CD4-positive, alpha-beta memory T cell (primary cell): ENCODE measurements around the gene F11R. TPM values are rescaled to one million over a fixed set of nuclear protein-coding genes. Genes with fewer than 3 reads are reported as not detected.
A peak's percentile ranks its signal among the peaks of the same experiment; 100 is the strongest.

Source experiments
- CTCF ChIA-PET: fragments of 350-600 bp; sonication (Branson Sonifier 250); formaldehyde crosslinking; loops from one replicate; lab custom pipeline; 2021; ENCODE audit warnings: inconsistent platforms; ENCODE audit not compliant: partially characterized antibody; lab: Charles Lee
- POLR2A ChIA-PET: fragments of 350-600 bp; sonication (Branson Sonifier 250); formaldehyde crosslinking; loops from one replicate; lab custom pipeline; 2021; ENCODE audit not compliant: partially characterized antibody; lab: Charles Lee
- DNase-seq, 5 donors: peaks; one replicate each; pipeline versions ENCODE4 v3.0.0 to v3.0.0-alpha.2; 2020 to 2022; ENCODE audit warnings: mixed read lengths in 1 of 5
- H3K27ac ChIP-seq: one replicate; pipeline ENCODE4 v1.7.0; 2013; ENCODE audit warnings: low read depth, low read length
- H3K27me3 ChIP-seq: 2 replicates; pipeline ENCODE4 v1.7.0; 2013; ENCODE audit warnings: mild to moderate bottlenecking, low read length, moderate library complexity; ENCODE audit not compliant: insufficient read depth
- H3K36me3 ChIP-seq: 2 replicates; pipeline ENCODE4 v1.7.0; 2013; ENCODE audit warnings: mild to moderate bottlenecking, low read length, moderate library complexity; ENCODE audit not compliant: insufficient read depth
- H3K4me1 ChIP-seq: 2 replicates; pipeline ENCODE4 v1.7.0; 2013; ENCODE audit warnings: mild to moderate bottlenecking, low read length, moderate library complexity; ENCODE audit not compliant: insufficient read depth
- H3K4me3 ChIP-seq, 2 donors: one replicate each; pipeline ENCODE4 v1.7.0; 2013; ENCODE audit warnings: low read length in 2 of 2, mild to moderate bottlenecking in 1 of 2
- H3K9me3 ChIP-seq, 2 donors: one replicate each; pipeline ENCODE4 v1.7.0; 2013; ENCODE audit warnings: low read length in 2 of 2, control low read depth in 1 of 2; ENCODE audit not compliant: control insufficient read depth in 1 of 2
- H3K27ac Mint-ChIP-seq, 7 donors: one replicate each; pipeline ENCODE4 v1.8.0; 2020 to 2021; ENCODE audit warnings: mixed read lengths in 7 of 7, mild to moderate bottlenecking in 6 of 7, inconsistent platforms in 3 of 7, moderate library complexity in 3 of 7
- H3K27me3 Mint-ChIP-seq, 2 donors: one replicate each; pipeline ENCODE4 v1.8.0; 2020 to 2021; ENCODE audit warnings: mixed read lengths in 2 of 2
- H3K36me3 Mint-ChIP-seq, 2 donors: one replicate each; pipeline ENCODE4 v1.8.0; 2020 to 2021; ENCODE audit warnings: mixed read lengths in 2 of 2, inconsistent platforms in 1 of 2, mild to moderate bottlenecking in 1 of 2
- H3K4me1 Mint-ChIP-seq, 4 donors: one replicate each; pipeline ENCODE4 v1.8.0; 2020 to 2021; ENCODE audit warnings: mixed read lengths in 4 of 4, mild to moderate bottlenecking in 1 of 4
- H3K4me3 Mint-ChIP-seq, 8 donors: one replicate each; pipeline ENCODE4 v1.8.0; 2020 to 2021; ENCODE audit warnings: mixed read lengths in 8 of 8, mild to moderate bottlenecking in 7 of 8, moderate library complexity in 6 of 8, inconsistent platforms in 3 of 8
- H3K9me3 Mint-ChIP-seq, 8 donors: one replicate each; pipeline ENCODE4 v1.8.0; 2020 to 2021; ENCODE audit warnings: mixed read lengths in 8 of 8, mild to moderate bottlenecking in 5 of 8, inconsistent platforms in 3 of 8, moderate library complexity in 1 of 8
- intact Hi-C: fragments of 100-400 bp; cut with micrococcal nuclease; formaldehyde crosslinking; loops from one replicate; pipeline ENCODE4 v1.15.1; 2023
- polyA plus RNA-seq, 2 donors: library from polyadenylated mRNA; unstranded; fragments of 300-500 nt; fragmentation: Illumina TruSeq; gene quantifications; one replicate each; pipeline ENCODE4 v1.2.3, GENCODE V29; 2021
- total RNA-seq, 2 experiments: library from RNA; stranded (reverse); gene quantifications; one replicate each; pipeline ENCODE4 v1.2.3, GENCODE V29; 2021

The F11R gene
- total and polyA plus RNA-seq, 4 experiments from 2014 or later, result 15.9 to 33.2 (median 23.2) TPM

- H3K27ac Mint-ChIP-seq, result peak overlapping the region in 5 of 7 donors; percentile 68 to 97 (median 88)
- no peaks in the 10 kb centered on the region for H3K36me3 ChIP-seq
- CTCF ChIA-PET, result interaction anchor here (1.1 to 6.6 kb wide), 2 partner anchors 16 to 85 kb away, joined by 3 to 43 read pairs; no protein-coding TSS in a partner anchor
- no peak overlapping the region for H3K4me3 ChIP-seq
- H3K27me3 Mint-ChIP-seq, result no peaks in the 10 kb centered on the region
- intact Hi-C loops, result loop anchor here (2.0 kb wide), 1 partner anchor 56 kb away; the partner anchor contains the start of gene ARHGAP30
- H3K36me3 Mint-ChIP-seq, result no peaks in the 10 kb centered on the region
- peaks cover 20 to 44% (median 33%) of the 10 kb centered on the region in 4 donors for H3K4me1 Mint-ChIP-seq
- POLR2A ChIA-PET, result interaction anchor here (1.4 to 5.7 kb wide), 8 partner anchors 9 to 175 kb away, joined by 7 to 48 read pairs (median 14); partner anchors contain the start of genes ARHGAP30, F11R, TSTD1 and USF1
- H3K9me3 Mint-ChIP-seq, result no peaks in the 10 kb centered on the region
- no peaks in the 10 kb centered on the region for H3K9me3 ChIP-seq
- peak overlapping the region; percentile 58 for H3K27ac ChIP-seq
- no peak overlapping the region for H3K4me3 Mint-ChIP-seq
- H3K4me1 ChIP-seq, result peaks cover 27% of the 10 kb centered on the region
- no peak for DNase-seq
- no peaks in the 10 kb centered on the region for H3K27me3 ChIP-seq
These were observed 8.5 kb downstream of the F11R start for GRCh38 chr1:161012420-161012819.

DNA sequence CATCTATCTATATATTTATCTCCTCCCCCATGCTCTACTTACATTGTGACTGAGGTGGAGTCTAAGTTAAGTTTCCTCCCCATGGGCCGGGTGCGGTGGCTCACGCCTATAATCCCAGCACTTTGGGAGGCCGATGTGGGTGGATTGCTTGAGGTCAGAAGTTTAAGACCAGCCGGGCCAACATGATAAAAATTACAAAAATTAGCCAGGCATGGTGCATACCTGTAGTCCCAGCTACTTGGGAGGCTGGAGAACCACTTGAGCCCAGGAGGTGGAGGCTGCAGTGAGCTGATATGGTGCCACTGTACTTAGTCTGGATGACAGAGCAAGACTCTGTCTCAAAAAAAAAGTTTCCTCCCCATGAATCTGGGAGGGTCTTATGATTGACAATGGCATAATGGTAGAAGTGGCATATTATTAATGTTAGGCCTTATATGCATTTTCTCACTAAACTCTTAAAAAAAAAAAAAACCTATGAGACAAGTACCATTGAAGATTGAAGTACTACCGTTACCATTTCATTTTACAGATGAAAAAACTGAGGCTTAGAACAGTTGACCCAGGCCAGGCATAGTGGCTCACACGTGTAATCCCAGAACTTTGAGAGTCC lies 11.2 kb downstream of the F11R start:
- ChIA-PET CTCF (interaction anchor here (0.7 to 6.6 kb wide), 3 partner anchors 13 to 348 kb away, joined by 4 to 43 read pairs (median 7); no protein-coding TSS in a partner anchor), POLR2A (interaction anchor here (1.3 kb wide), 1 partner anchor 12 kb away, joined by 3 read pairs; no protein-coding TSS in a partner anchor)
- Histone ChIP-seq H3K27me3 (no peaks in the 10 kb centered on the region), H3K9me3 (no peaks in the 10 kb centered on the region), H3K4me3 (no peak overlapping the region), H3K36me3 (no peaks in the 10 kb centered on the region), H3K27ac (no peak overlapping the region), H3K4me1 (peaks cover 27% of the 10 kb centered on the region)
- Mint-ChIP-seq H3K36me3 (no peaks in the 10 kb centered on the region), H3K27ac (peak overlapping the region in 3 of 7 donors; percentile 46 to 80 (median 48)), H3K9me3 (no peaks in the 10 kb centered on the region), H3K4me3 (no peak overlapping the region), H3K4me1 (peaks cover 23 to 44% (median 32%) of the 10 kb centered on the region in 4 donors), H3K27me3 (no peaks in the 10 kb centered on the region)
- DNase-seq, result no peak
- intact Hi-C loops, result no loop called here

DNA sequence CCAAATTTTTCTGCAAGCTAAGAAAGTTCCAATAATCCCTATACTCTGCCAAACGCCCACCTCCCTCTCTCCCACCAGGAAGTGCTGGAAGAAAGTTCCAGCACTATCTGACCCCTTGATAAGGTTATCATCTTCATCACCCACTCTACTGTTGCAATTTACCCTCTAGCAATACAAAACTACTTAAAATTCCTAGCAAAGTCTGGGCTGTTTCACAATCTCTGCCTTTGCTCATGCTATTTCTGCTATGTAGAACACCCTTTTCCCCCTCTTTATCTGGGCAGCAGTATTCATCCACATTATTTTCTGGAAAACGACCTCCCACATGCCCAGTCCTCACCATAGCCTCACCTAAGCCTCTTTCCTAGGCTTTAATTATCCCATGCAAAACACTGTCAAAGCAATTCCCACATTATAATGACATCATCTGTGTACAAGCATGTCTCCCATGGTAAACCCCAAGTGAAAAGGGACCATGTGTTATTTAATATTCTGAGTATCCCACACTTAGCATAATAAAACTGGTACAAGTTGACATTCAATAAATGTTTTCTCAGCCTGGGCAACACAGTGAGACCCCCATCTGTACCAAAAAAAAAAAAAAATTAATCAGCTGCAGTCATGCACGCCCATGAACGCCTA lies 12.0 kb downstream of the F11R start:
- Histone ChIP-seq H3K4me1 (peaks cover 21% of the 10 kb centered on the region), H3K27me3 (no peaks in the 10 kb centered on the region), H3K9me3 (no peaks in the 10 kb centered on the region), H3K4me3 (no peak overlapping the region), H3K27ac (no peak overlapping the region), H3K36me3 (no peaks in the 10 kb centered on the region)
- peak overlapping the region in 4 of 7 donors; percentile 20 to 72 (median 45) for H3K27ac Mint-ChIP-seq
- ChIA-PET POLR2A (no interaction called here), CTCF (interaction anchor here (1.6 kb wide), 1 partner anchor 89 kb away, joined by 5 read pairs; the partner anchor contains the start of gene KLHDC9)
- H3K9me3 Mint-ChIP-seq, result no peaks in the 10 kb centered on the region
- H3K27me3 Mint-ChIP-seq, result no peaks in the 10 kb centered on the region
- intact Hi-C loops, result no loop called here
- DNase-seq, result no peak
- H3K4me1 Mint-ChIP-seq, result peaks cover 20 to 39% (median 29%) of the 10 kb centered on the region in 4 donors
- no peaks in the 10 kb centered on the region for H3K36me3 Mint-ChIP-seq
- H3K4me3 Mint-ChIP-seq, result no peak overlapping the region

GRCh38 chr1:161007369-161007768 lies 13.6 kb downstream of the F11R start:
- Mint-ChIP-seq H3K36me3 (no peaks in the 10 kb centered on the region), H3K4me1 (peaks cover 10 to 27% (median 17%) of the 10 kb centered on the region in 4 donors), H3K4me3 (no peak overlapping the region), H3K27ac (no peak overlapping the region), H3K9me3 (no peaks in the 10 kb centered on the region), H3K27me3 (no peaks in the 10 kb centered on the region)
- CTCF ChIA-PET, result interaction anchor here (1.3 to 2.5 kb wide), 3 partner anchors 10 to 90 kb away, joined by 5 to 11 read pairs (median 5); partner anchors contain the start of gene KLHDC9
- POLR2A ChIA-PET, result interaction anchor here (0.7 kb wide), 1 partner anchor 38 kb away, joined by 7 read pairs; the partner anchor contains the start of gene USF1
- Histone ChIP-seq H3K4me1 (peaks cover 6% of the 10 kb centered on the region), H3K9me3 (no peaks in the 10 kb centered on the region), H3K36me3 (no peaks in the 10 kb centered on the region), H3K27me3 (no peaks in the 10 kb centered on the region), H3K4me3 (no peak overlapping the region), H3K27ac (no peak overlapping the region)
- intact Hi-C loops, result no loop called here
- DNase-seq, result no peak

DNA sequence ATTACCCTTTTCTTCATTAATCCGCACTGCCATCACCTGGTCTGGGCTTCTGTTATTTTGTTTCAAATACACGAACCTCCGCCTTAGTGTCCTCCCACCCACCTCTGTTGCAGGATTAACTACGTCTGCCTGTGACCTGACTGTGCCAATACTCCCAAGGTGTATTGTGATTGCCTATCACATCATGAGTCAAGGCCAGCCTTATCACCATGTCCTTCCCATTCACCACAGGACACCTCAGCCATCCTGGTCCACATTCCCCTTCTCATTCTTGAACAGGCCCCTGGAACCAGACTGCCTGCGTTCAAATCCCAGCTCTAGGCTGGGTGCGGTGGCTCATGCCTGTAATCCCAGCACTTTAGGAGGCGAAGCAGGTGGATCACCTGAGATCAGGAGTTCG lies 14.4 kb downstream of the F11R start:
- H3K4me1 Mint-ChIP-seq, result peaks cover 8 to 21% (median 11%) of the 10 kb centered on the region in 4 donors
- H3K9me3 Mint-ChIP-seq, result no peaks in the 10 kb centered on the region
- DNase-seq, result no peak
- H3K4me3 Mint-ChIP-seq, result no peak overlapping the region
- no peak overlapping the region for H3K4me3 ChIP-seq
- ChIA-PET POLR2A (interaction anchor here (2.6 kb wide), 1 partner anchor 15 kb away, joined by 9 read pairs; the partner anchor contains the start of gene F11R), CTCF (interaction anchor here (1.3 to 2.5 kb wide), 2 partner anchors 10 to 17 kb away, joined by 5 to 11 read pairs; no protein-coding TSS in a partner anchor)
- no peaks in the 10 kb centered on the region for H3K36me3 ChIP-seq
- H3K9me3 ChIP-seq, result no peaks in the 10 kb centered on the region
- H3K27ac Mint-ChIP-seq, result peak overlapping the region in 2 of 7 donors; percentile 10 to 72
- H3K27me3 Mint-ChIP-seq, result no peaks in the 10 kb centered on the region
- intact Hi-C loops, result no loop called here
- no peaks in the 10 kb centered on the region for H3K4me1 ChIP-seq
- H3K36me3 Mint-ChIP-seq, result no peaks in the 10 kb centered on the region
- H3K27me3 ChIP-seq, result no peaks in the 10 kb centered on the region
- H3K27ac ChIP-seq, result no peak overlapping the region

DNA sequence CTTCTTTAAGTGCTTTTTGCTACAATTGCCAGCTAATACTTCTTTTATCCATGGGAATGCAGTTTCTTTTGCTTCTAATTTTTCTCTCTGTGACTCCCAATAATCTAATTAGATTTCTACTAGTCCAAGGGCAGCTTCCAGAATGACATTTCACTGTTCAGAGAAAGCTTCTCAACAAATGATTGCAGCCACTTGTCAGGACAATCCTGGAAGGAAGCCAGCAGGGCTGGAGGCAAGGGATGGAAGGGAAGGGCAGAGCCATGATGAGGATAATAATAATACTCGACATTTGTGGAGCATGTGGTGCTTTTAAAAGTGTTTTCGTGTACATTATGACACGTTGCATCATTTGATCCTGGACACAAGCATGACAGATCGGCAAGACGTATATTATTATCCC lies 19.4 kb downstream of the F11R start:
- H3K36me3 Mint-ChIP-seq, result peaks cover 18 to 30% of the 10 kb centered on the region in 2 donors
- no peaks in the 10 kb centered on the region for H3K9me3 Mint-ChIP-seq
- H3K36me3 ChIP-seq, result peaks cover 24% of the 10 kb centered on the region
- intact Hi-C loops, result no loop called here
- H3K27me3 Mint-ChIP-seq, result no peaks in the 10 kb centered on the region
- H3K27ac Mint-ChIP-seq, result peak overlapping the region in 1 of 7 donors; percentile 32
- no peaks in the 10 kb centered on the region for H3K9me3 ChIP-seq
- no peak overlapping the region for H3K27ac ChIP-seq
- CTCF ChIA-PET, result interaction anchor here (0.5 to 7.3 kb wide), 4 partner anchors 11 to 225 kb away, joined by 3 to 175 read pairs (median 8); partner anchors contain the start of gene KLHDC9
- H3K4me3 Mint-ChIP-seq, result no peak overlapping the region
- no peak for DNase-seq
- H3K27me3 ChIP-seq, result no peaks in the 10 kb centered on the region
- no peak overlapping the region for H3K4me3 ChIP-seq
- H3K4me1 Mint-ChIP-seq, result peaks cover 7 to 11% (median 10%) of the 10 kb centered on the region in 4 donors
- peaks cover 8% of the 10 kb centered on the region for H3K4me1 ChIP-seq
- POLR2A ChIA-PET, result interaction anchor here (0.8 to 1.1 kb wide), 3 partner anchors 19 to 96 kb away, joined by 3 to 6 read pairs (median 3); partner anchors contain the start of genes F11R, KLHDC9 and USF1
